ENCODE measurements around the gene TMA7B. TPM values are rescaled to one million over a fixed set of nuclear protein-coding genes. Genes with fewer than 3 reads are reported as not detected.
A peak's percentile ranks its signal among the peaks of the same experiment; 100 is the strongest.

Gene TMA7B
- total and polyA plus RNA-seq, 12 donors, result not detected

- Histone ChIP-seq H3K36me3 (no peaks in the 10 kb centered on the region), H3K9me3 (no peaks in the 10 kb centered on the region), H3K4me1 (no peaks in the 10 kb centered on the region), H3K27me3 (peaks cover 0 to 36% (median 19%) of the 10 kb centered on the region in 7 donors), H3K4me3 (no peak overlapping the region), H3K27ac (no peak overlapping the region)
- ATAC-seq (no peak), DNase-seq (no peak)
- intact Hi-C loops (cut with DNase I), result no loop called here
- 85 to 87% methylated on average over 5 of the region's 5 CpGs for WGBS, 2 donors
- TF ChIP-seq CTCF (IDR thresholded peaks at IDR 0.05), result no peak
These were observed 19.3 kb downstream of the TMA7B start for GRCh38 chr22:39979458-39979857.

- H3K27ac ChIP-seq, result no peak overlapping the region
- no peaks in the 10 kb centered on the region for H3K36me3 ChIP-seq
- no peak for TF ChIP-seq CTCF (IDR thresholded peaks at IDR 0.05)
- H3K4me3 ChIP-seq, result no peak overlapping the region
- intact Hi-C loops (cut with DNase I), result no loop called here
- no peaks in the 10 kb centered on the region for H3K4me1 ChIP-seq
- DNase-seq, result no peak
- no peak for ATAC-seq
- no peaks in the 10 kb centered on the region for H3K9me3 ChIP-seq
- WGBS, 2 donors, result 62 to 75% methylated on average over 6 of the region's 6 CpGs
- H3K27me3 ChIP-seq, result peaks cover 0 to 31% (median 19%) of the 10 kb centered on the region in 7 donors
These were observed 20.4 kb downstream of the TMA7B start for GRCh38 chr22:39980596-39980995.

- ATAC-seq, result no peak
- Histone ChIP-seq H3K4me1 (no peaks in the 10 kb centered on the region), H3K36me3 (no peaks in the 10 kb centered on the region), H3K27me3 (peaks cover 0 to 19% (median 0%) of the 10 kb centered on the region in 7 donors), H3K4me3 (no peak overlapping the region), H3K27ac (no peak overlapping the region), H3K9me3 (no peaks in the 10 kb centered on the region)
- TF ChIP-seq CTCF (IDR thresholded peaks at IDR 0.05), result no peak
- no peak for DNase-seq
- intact Hi-C loops (cut with DNase I), result no loop called here
- WGBS, 2 donors, result 90% methylated on average over 4 of the region's 4 CpGs
These were observed 23.1 kb downstream of the TMA7B start for GRCh38 chr22:39983346-39983745.

GRCh38 chr22:39984006-39984405 is 23.8 kb downstream of the TMA7B start:
- TF ChIP-seq CTCF (IDR thresholded peaks at IDR 0.05), result no peak
- Histone ChIP-seq H3K4me3 (no peak overlapping the region), H3K27me3 (peaks cover 0 to 14% (median 0%) of the 10 kb centered on the region in 7 donors), H3K4me1 (peaks cover 0 to 1% (median 0%) of the 10 kb centered on the region in 9 donors), H3K9me3 (no peaks in the 10 kb centered on the region), H3K27ac (no peak overlapping the region), H3K36me3 (no peaks in the 10 kb centered on the region)
- intact Hi-C loops (cut with DNase I), result no loop called here
- ATAC-seq, result peak in 1 of 8 donors; percentile 63
- WGBS, 2 donors, result 36 to 54% methylated on average over 2 of the region's 2 CpGs
- DNase-seq, result no peak

Data from heart right ventricle (tissue), 16 donors.